Activated CD8-positive, alpha-beta memory T cell treated with anti-CD3 and anti-CD28 coated beads for 1 hour (primary cell): Measurements from ENCODE around the gene NCKAP5.

Experiments used
- DNase-seq, 2 donors: peaks; one replicate each; pipeline ENCODE4 v3.0.0-alpha.2; 2020; ENCODE audit warnings: low read depth in 1 of 2; ENCODE audit errors: extremely low read depth in 1 of 2

NCKAP5 gene

DNA sequence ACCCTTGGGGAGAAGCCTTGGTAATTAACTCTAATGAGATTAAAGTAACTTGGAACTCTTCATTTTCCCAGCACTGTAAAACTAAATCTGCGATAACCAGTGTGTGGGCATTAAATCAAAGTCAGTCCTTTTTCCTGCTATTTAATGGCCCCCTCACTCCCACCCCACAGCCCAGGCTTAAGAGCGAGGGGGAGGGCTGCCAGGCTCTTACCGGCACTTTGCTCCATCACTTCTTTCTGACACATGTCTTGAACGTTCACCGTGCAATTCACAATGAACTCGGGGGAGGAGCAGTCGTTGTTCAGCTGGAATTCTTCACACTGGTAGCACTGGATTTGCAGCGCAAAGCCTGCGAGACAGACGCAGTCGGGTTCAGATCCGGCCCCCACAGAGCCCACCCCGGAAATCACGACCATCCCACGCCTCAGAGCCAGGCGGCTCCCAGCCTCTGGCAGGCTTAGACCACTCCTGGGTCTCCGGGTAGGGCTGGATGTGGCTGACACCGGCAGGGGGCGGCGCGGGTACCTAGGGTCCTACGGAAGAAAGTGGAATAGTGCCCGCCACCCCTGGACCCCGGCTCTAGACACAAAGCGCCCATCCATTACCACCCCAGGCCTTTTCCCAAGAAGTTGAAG, 900.0 kb downstream of the NCKAP5 start:
- no peak for DNase-seq

DNA sequence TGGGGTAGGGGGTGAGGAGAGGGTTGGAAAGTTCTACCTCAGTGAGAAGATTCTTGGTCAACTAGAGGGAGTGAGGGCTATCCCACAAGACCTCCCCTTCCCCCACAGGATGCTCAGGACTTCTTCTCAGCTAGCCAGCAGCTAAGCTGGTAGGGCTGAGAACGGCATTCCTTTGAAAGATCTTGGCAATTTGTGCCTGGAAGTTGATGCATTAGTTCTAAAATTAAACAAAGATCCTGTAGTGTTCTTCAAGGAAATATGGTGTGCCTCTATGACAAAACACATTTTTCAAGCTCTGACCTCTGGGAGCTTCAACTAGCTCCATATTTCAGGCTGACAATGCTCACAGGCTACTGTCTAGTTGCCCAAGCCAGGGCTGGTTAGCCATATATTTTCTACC, 900.6 kb downstream of the NCKAP5 start:
- no peak for DNase-seq

DNA sequence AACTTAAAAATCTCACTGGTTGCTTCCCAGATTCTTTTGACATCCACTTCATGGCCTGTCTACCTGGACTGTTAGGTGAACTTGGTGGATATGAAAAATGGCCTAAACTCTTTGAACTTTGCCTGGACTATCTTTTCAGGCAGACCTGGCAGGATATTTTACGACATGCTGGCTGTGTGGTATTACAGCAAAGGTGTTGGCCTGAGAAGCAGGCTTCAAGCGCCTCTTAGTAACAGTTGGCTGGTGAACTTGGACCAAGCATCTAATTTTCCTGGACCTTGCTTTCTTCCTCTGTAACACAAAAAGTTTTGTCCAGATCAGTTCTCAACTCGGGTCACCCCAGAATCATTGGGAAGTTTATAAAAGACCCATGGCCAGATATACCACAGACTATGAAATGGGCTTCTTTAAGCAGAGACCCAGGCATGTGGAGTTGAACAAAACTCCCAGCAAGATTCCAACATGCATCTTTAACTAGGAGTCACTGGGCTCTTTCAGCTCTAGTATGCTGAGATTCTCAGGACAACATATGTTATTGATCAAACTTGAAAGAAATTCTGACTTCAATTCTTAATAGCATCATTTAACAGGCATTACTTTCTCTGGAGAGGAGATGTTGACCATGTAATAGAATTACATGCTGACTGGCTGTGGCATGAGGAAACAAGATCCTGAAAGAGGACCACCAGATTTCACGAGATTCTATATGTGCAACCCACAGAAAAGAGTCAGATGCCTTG, 902.7 kb downstream of the NCKAP5 start:
- DNase-seq = no peak

DNA sequence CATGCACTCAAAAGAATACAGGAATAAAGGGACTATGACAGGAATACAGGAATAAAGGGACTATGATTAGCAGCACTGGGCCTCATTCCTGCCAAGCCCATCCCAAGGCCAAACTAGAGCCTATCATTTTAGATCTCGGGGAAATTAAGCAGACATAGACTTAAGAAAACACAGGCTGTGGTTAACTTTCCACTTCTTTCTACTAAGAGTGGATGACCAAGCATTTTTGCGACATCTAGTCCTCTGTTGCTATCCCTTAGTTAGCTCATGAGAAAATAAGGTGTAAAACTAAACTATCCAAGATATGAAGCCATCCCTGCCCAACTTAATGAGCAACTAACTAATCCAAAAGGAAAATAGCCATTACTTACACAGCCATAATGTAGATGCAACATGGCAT, 904.2 kb downstream of the NCKAP5 start:
- no peak for DNase-seq

DNA sequence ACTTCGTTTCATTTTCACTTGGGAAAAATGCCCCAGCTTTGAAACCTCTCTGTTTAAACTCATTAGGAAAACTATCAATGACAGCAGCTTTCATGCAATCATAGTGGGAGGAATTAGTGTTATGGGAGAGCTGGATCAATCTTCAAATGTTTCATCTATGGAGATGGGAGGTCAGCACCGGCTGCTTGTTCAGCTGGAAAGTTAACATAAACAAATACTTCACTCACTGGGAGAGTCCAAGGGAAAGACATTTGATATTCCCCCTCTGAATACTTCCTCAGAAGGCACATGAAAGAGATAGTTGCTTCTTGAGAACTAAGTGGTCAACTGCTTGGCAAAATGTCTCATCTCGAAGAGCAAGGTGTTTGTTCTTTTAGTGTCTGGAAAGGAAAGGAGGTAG, 905.5 kb downstream of the NCKAP5 start:
- no peak for DNase-seq

DNA sequence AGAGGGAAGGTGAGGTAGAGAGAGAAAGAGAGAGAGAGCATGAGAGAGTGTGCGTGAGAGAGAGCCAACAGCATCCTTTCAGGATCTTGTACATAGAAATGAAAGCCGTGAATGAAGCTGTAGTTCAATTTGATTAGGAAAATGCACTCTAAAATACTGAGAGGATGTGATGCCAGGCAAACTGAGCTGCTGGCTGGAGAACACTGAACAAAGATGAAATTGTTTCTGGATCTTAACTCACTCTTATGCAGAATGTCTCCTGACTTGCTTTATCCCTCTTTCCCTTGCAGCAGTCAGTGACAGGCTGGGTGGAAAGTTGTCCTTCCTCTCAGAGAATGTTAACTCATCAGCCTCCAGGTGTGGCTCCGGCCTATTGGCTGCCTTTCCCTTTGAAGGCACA, 908.9 kb downstream of the NCKAP5 start:
- DNase-seq = no peak

DNA sequence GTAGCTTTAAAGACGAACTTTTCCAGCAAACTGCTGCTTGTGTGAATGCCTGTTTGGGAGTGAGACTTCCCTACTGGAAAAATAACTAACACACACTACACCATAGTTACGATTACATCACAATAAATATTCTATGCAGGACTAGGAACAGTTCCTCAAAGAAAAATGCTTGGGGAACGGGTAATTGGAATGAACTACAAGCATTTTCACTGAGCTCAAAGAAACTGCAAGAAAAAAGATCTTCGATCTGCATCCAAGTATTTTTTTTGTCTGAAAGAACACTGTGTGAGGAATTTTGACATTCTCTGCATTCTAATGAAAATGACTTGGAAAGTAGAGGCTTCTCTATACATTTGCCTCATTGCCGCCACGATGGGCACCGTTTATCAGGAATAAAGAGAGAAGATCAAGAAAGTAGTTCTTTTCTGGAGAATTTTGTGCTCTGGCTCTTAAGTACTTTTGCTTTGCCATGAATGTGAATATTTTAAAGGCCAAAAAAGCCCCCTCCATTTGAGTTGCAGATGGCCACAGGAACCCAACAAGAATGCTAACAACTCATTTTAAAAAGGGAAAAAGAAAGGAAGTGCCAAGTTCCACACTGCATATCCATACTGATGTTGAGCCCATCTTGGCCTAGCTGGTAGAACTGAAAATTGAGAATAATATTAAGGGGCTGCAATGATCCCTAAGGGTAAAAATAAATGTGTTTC, 911.8 kb downstream of the NCKAP5 start:
- DNase-seq = no peak

DNA sequence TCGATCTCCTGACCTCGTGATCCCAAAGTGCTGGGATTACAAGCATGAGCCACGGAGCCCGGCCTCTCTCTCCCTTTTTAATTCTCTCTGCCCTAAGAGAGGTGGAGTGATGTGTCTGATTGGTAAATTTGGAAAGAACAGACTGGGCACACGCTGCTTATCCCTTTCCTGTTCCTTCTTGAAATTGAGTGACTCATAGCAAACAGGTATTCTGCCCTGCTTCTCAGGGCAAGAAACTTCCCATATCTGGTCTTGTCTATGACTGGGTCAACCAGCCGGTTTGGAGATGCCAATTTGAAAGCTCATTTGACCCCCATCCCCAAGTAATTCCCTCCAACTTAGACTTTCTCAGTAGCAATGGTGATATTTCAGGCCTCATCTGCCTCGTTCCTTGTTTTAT, 913.3 kb downstream of the NCKAP5 start:
- DNase-seq = no peak

DNA sequence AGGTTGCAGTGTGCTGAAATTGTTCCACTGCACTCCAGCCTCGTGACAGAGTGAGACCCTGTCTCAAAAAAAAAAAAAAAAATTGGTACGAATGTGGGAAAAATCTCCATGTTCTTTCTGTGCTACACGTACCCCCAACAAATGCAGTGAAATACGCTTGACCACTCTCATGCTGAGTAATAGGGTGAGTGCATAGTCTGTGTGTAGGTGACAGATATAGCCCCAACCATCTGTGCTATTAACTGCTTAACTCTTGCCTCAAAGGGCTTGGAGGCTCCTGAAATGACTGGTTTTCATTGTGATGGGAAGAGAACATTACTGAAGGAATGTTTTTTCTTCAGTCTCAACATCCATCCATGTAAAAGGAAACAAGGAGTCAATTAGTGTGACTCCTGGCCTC, 913.9 kb downstream of the NCKAP5 start:
- no peak for DNase-seq

DNA sequence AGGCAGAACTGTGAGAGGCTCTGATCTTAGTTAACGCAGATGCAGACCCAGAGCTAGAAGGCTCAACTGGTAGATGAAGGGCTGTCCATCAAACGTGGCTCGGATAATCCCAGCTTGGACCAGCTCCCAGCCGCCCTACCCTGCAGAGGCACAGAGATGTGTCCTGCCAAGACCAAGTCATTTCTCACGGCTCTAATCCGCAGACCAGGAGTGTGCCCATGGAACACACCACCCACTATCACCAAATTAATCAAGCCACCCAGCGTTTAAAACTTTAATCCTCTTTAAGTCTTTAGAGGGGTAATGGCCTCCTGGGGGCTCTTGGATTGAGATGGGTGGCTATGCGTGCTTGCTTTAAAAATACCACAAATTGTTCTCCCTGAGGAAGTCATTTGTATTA, 915.8 kb downstream of the NCKAP5 start:
- no peak for DNase-seq

DNA sequence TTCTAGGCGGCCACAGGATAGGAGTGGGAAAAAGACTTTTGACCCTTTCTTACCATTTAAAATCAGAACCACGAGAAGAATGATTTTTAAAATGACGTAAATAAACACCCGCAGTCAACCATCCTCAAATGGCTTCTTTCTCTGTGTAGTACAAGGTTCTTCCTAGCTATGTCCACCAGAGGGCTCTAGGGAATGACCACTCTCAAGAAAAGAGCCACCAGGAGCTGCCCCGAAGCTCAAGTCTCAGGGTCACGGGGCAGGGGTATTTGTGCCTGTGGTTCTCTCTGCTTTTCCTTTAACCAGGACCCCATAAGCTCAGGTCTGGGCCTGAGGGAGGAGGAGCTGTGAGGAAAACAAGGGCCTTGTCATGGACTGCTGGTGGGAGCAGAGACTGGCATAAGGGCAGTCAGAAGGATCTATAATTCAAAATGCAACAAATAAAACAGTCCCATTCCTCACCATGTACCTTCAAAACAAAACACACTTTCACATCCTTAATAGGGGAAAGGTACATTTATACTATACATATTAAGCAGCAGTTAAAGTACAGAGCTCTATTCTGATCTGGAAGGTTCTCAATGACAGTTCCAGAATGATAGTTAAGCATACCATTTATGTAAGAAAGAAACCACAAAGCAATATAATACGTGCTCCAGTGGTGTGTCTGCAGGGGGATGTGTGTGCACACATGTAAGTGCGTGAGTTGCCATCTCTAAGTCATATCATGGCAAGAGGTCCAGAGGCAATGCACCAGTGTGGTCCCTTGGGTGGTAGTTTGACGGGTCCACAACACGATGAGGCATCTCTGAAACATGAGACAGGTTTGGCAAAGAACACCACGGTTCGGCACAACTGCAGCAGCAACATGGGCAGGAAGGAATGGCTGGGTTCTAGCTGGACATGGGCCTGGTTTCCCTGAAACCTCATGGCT, 916.9 kb downstream of the NCKAP5 start:
- DNase-seq = no peak

DNA sequence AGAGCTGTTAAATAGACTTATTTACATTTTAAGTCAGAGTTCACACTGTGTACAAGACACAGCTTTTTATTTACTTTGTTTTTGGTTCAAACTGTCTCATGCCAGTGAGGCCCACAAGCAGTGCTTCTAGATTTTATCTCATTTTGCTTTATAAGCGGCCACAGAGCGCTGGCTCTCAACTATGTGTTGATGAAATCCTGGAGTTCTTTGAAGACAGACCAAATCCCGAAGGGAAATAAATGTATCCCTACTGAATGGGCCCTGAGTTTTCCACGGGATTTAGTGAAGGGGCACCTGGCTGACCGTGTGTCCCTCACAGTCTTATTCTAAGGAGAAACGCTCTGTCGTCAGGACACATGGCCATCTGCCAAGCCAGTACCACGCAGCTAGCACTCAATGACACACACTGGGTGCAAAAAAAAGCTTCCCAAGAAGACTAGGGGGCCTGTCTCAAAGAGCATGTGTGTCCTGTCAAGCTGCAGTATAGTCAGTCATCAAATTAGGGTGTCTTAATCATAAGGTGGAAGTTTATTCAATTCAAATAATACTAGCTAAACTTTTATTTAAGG, 921.6 kb downstream of the NCKAP5 start:
- DNase-seq = no peak

DNA sequence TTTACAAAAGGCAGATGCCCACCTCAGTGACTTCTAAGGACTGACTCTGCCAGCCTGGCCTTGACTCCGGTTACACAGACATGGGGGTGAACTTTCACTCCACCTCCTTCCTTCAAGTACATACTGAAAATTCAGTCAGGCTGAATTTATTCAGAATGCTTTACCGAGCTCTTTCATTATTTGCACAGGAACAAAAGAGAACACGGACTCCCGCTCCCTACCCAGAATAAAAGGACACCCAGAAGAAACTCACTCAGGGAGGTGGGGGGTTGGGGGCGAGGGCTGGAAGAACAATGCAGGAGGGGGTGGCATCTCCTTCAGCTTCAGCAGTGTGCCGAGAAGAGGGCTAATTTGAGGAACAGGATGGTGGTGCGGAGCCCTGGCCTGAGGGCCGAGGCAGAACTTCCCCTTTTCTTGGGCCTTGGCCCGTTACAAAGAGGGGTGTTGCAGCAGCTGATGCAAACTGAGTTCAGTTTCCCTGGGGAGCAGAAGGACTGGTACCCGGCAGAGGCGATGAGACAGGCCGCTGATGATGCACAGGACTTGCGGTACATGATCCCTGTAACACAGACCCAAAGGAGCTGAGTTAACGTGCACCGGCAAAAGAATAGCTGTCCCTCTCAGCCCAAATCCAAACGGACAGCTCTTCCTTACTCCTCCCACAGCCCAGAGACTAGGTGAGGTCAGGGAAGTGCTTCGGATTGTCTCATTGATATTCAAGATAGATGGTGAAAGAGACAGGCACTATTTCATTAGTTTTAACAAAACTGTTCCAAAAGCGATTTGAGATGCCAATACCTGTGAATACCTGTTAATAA, 922.3 kb downstream of the NCKAP5 start:
- no peak for DNase-seq

DNA sequence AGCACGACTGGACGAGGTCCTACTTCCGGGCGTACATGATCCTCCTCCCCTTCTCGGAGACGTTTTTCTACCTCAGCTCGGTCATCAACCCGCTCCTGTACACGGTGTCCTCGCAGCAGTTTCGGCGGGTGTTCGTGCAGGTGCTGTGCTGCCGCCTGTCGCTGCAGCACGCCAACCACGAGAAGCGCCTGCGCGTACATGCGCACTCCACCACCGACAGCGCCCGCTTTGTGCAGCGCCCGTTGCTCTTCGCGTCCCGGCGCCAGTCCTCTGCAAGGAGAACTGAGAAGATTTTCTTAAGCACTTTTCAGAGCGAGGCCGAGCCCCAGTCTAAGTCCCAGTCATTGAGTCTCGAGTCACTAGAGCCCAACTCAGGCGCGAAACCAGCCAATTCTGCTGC, 923.1 kb downstream of the NCKAP5 start:
- DNase-seq = no peak

DNA sequence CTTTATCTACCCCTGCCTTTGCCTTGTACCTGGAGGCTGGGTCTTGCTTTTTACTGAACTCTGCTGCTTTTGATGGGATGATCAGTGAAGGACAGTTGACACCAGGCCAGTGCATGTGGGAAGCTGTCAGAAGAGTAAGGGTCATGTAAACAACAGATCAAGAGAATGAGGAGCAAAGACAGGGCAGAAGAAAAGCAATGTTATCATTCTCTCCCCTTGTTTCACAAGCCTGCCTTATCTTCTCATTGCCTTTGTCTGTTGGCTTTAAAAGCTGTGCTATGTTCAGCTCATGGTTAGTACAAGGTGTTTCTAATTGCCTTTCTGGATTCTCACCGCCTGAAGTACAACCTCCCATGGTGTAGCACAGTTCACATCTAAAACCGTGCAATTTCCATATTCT, 925.8 kb downstream of the NCKAP5 start:
- DNase-seq = no peak

DNA sequence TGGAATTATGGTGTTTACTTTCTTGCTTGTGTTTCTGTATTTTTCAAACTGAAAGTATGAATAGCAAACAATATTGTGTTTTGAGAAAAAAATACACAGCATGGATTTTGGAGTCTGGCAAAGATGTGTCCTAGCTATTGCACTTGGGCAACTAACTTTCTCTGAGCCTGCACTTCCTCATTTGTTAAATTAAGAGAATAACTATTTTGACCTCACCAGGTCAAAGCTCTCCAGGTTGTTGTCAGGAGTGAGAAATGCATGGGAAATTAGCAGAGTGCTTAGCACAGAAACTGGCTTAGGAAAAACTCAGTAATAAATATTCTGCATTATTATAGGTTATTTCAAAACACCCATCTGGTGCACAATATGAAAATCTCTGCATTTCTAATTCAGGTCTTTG, 926.4 kb downstream of the NCKAP5 start:
- no peak for DNase-seq

DNA sequence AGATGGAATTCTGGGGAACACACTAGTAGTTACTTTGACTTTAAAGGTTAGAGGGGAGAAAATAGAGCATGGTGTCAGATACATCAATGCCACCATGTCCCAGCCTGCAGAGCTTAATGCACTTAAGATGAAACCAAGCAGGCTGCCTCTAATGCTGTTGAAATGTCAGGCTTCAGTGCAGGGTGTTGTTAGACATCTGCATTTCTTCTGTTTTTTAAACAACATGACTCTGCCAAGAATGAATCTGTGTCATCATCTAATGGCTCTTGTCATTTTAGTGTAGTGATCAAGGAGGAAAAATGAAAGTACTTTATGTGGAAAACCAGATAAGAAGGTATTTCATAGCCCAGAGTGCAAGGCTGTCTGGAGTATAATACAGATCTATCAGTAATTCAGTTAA, 928.1 kb downstream of the NCKAP5 start:
- no peak for DNase-seq

DNA sequence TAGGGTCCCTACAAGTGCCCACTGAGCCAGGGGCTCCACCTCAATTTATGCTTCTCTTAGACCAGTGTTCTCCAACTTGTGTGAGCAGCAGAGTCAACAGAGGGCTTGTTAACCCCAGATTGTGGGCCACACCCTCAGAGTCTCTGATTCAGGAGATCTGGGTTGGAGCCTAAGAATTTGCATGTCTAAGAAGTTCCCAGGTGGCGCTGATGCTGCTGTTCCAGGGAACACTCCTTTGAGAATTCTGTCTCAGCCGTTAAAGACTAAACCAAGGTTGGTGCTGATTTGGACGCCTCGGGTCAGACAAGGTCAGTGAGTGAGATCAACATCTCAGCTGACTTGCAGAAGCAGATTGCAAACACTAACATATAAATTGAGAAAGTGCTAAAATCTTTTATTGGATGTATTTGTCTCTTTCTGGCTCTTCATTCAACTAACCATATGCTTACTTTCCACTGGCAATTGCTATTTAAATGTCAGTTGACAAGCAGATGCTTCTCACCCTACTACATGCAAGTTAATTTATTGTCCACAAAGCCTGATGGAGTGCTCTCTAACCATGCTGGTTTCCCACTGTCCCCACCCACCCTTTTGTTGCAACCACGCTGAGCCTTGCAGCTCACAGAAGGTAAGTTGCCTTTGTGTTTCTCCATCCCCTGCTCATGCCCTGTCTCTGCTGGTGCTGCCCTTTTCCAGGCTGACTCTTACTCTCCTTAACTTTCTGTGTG, 929.8 kb downstream of the NCKAP5 start:
- no peak for DNase-seq

DNA sequence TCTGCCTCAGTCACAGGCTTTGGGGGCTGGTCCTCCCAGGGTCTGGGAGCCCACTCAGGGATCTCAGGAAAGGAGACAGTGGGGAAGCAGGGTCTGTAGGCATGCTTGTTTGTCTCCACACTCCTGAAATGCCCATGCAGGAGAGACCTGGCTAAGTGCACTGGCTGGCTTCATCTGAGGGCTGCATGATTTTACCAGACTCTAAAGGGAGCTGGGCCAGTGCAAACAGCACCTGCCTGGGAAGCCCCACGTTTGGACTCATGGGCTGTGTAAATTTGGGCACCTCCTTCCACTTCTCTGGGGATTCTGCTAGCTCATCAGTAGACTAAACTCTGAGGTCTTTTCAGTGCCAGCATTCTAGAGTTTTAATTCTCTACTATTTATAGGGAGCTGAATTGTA, 931.9 kb downstream of the NCKAP5 start:
- DNase-seq = no peak
